Sigmoid colon (tissue), 3 donors: ENCODE measurements around the gene CPN2.

ENCODE experiments used
- CTCF ChIP-seq, 4 experiments: fragments of 450-650 bp in 3 of 4; fragments of 200-600 bp in 1 of 4; IDR thresholded peaks; one replicate each; pipeline ENCODE4 v1.5.1; 2016 to 2019; ENCODE audit warnings: antibody characterized with exemption in 4 of 4, mild to moderate bottlenecking in 3 of 4, moderate library complexity in 2 of 4
- POLR2A ChIP-seq, 2 donors: fragments of 450-650 bp; IDR thresholded peaks; one replicate each; pipeline ENCODE4 v1.6.1; 2016; ENCODE audit warnings: antibody characterized with exemption in 2 of 2, mild to moderate bottlenecking in 2 of 2, moderate library complexity in 2 of 2

- TF ChIP-seq POLR2A (IDR thresholded peaks at IDR 0.05) (no peak), CTCF (IDR thresholded peaks at IDR 0.05) (peak in 1 of 4 experiments; percentile 17)
Observed at GRCh38 chr3:194300382-194300758, 50.8 kb downstream of the CPN2 start.
